ENCODE results near the gene ROM1. TPM values are rescaled to one million over a fixed set of nuclear protein-coding genes. Genes with fewer than 3 reads are reported as not detected.
"Not testable (repeated sequence)": the region's sequence is repeated elsewhere in the genome, so short reads cannot be mapped to it uniquely, and the experiment has no call there.

The ROM1 gene
- total RNA-seq, result 1.1 TPM

GRCh38 chr11:62612366-62613290 is at the start of gene ROM1, which contains the start of gene EML3:
TSS of gene ROM1 (plus strand) at chr11:62613257. CDS start at chr11:62613282, 25 bp downstream.
TSS of gene EML3 (minus strand) at chr11:62612775. CDS start at chr11:62612457, 318 bp downstream.
- peak; percentile 87 for DNase-seq (ENCODE audit: low spot score)
- peak; percentile 87 for ATAC-seq

- DNase-seq (ENCODE audit: low spot score), result no peak
- peak; percentile 54 for ATAC-seq
These were observed 47.8 kb upstream of the ROM1 start for GRCh38 chr11:62565100-62565802.

GRCh38 chr11:62566247-62566646 is 46.8 kb upstream of the ROM1 start:
- DNase-seq (ENCODE audit: low spot score) (no peak), ATAC-seq (peak; percentile 15)

GRCh38 chr11:62567018-62567633 is 45.9 kb upstream of the ROM1 start:
- peak; percentile 35 for ATAC-seq
- no peak for DNase-seq (ENCODE audit: low spot score)

- ATAC-seq (no peak), DNase-seq (ENCODE audit: low spot score) (no peak)
These were observed 43.4 kb upstream of the ROM1 start for GRCh38 chr11:62569611-62570010.

GRCh38 chr11:62570903-62571302 is 42.2 kb upstream of the ROM1 start:
- DNase-seq (ENCODE audit: low spot score); ATAC-seq: not testable (repeated sequence)

GRCh38 chr11:62571493-62571892 is 41.6 kb upstream of the ROM1 start:
- DNase-seq (ENCODE audit: low spot score); ATAC-seq: not testable (repeated sequence)

- DNase-seq (ENCODE audit: low spot score), result no peak
These were observed 40.6 kb upstream of the ROM1 start for GRCh38 chr11:62572431-62572830.

GRCh38 chr11:62573006-62573591 is 40.0 kb upstream of the ROM1 start:
- peak; percentile 2 for ATAC-seq
- DNase-seq (ENCODE audit: low spot score), result no peak

More at GRCh38 chr11:62572431-62572830, 40.6 kb upstream of the ROM1 start:
- no peak for ATAC-seq

GRCh38 chr11:62573592-62574362 is 39.3 kb upstream of the ROM1 start, which contains the start of gene EEF1G:
TSS of gene EEF1G (minus strand) at chr11:62573891. CDS start at chr11:62573842, 49 bp downstream.
- DNase-seq (ENCODE audit: low spot score) (peak; percentile 99), ATAC-seq (peak; percentile 90)

GRCh38 chr11:62574363-62575071 is 38.5 kb upstream of the ROM1 start:
- DNase-seq (ENCODE audit: low spot score) (peak; percentile 61), ATAC-seq (peak; percentile 31)

GRCh38 chr11:62575156-62575555 is 37.9 kb upstream of the ROM1 start:
- ATAC-seq, result peak; percentile 2

GRCh38 chr11:62575837-62576236 is 37.2 kb upstream of the ROM1 start:
- DNase-seq (ENCODE audit: low spot score) (no peak), ATAC-seq (no peak)

More at GRCh38 chr11:62575156-62575555, 37.9 kb upstream of the ROM1 start:
- peak; percentile 61 for DNase-seq (ENCODE audit: low spot score)

GRCh38 chr11:62577046-62577714 is 35.9 kb upstream of the ROM1 start:
- no peak for DNase-seq (ENCODE audit: low spot score)
- ATAC-seq, result no peak

GRCh38 chr11:62578541-62578940 is 34.5 kb upstream of the ROM1 start:
- DNase-seq (ENCODE audit: low spot score), result no peak
- ATAC-seq, result no peak

- ATAC-seq (no peak), DNase-seq (ENCODE audit: low spot score) (no peak)
These were observed 33.8 kb upstream of the ROM1 start for GRCh38 chr11:62579252-62579651.

GRCh38 chr11:62580959-62581715 is 31.9 kb upstream of the ROM1 start:
- no peak for DNase-seq (ENCODE audit: low spot score)
- peak; percentile 72 for ATAC-seq

- ATAC-seq; DNase-seq (ENCODE audit: low spot score): not testable (repeated sequence)
These were observed 31.3 kb upstream of the ROM1 start for GRCh38 chr11:62581735-62582134.

Data from left lobe of liver (tissue), 2 donors.